ENCODE results near the gene XPO6.
"Not testable (repeated sequence)": the region's sequence is repeated elsewhere in the genome, so short reads cannot be mapped to it uniquely, and the experiment has no call there.

Gene XPO6

GRCh38 chr16:28211758-28212531 is at the start of gene XPO6:
TSS of gene XPO6 (minus strand) at chr16:28211965. CDS start at chr16:28211368, 597 bp downstream.
- Histone ChIP-seq H3K36me3 (ENCODE audit: control insufficient read depth, insufficient read depth, low read length, severe bottlenecking) (peaks cover 13% of the 10 kb centered on the region), H3K9ac (ENCODE audit: low read length) (peak within 1 kb of the TSS; percentile 93), H3K4me3 (ENCODE audit: low read length) (peak within 1 kb of the TSS; percentile 94), H3K9me3 (ENCODE audit: control insufficient read depth, low read length) (no peaks in the 10 kb centered on the region), H3K27me3 (replicated peaks; ENCODE audit: control insufficient read depth, insufficient read depth, low read length) (no peaks in the 10 kb centered on the region), H3K4me1 (ENCODE audit: control insufficient read depth, insufficient read depth, low read length) (peaks cover 16% of the 10 kb centered on the region)
- DNase-seq (ENCODE audit: low read depth): peak; percentile 98

GRCh38 chr16:28260193-28260592 is 48.4 kb upstream of the XPO6 start:
- H3K4me1 ChIP-seq (ENCODE audit: control insufficient read depth, insufficient read depth, low read length): no peaks in the 10 kb centered on the region
- no peak overlapping the region for H3K9ac ChIP-seq (ENCODE audit: low read length)
- DNase-seq (ENCODE audit: low read depth): no peak
- H3K9me3 ChIP-seq (ENCODE audit: control insufficient read depth, low read length): peaks cover 6% of the 10 kb centered on the region
- H3K27me3 ChIP-seq (replicated peaks; ENCODE audit: control insufficient read depth, insufficient read depth, low read length): peaks cover 60% of the 10 kb centered on the region
- H3K36me3 ChIP-seq (ENCODE audit: control insufficient read depth, insufficient read depth, low read length, severe bottlenecking): no peaks in the 10 kb centered on the region
- H3K4me3 ChIP-seq (ENCODE audit: low read length): no peak overlapping the region

- no peaks in the 10 kb centered on the region for H3K4me1 ChIP-seq (ENCODE audit: control insufficient read depth, insufficient read depth, low read length)
- peaks cover 64% of the 10 kb centered on the region for H3K27me3 ChIP-seq (replicated peaks; ENCODE audit: control insufficient read depth, insufficient read depth, low read length)
- no peak for DNase-seq (ENCODE audit: low read depth)
- H3K9me3 ChIP-seq (ENCODE audit: control insufficient read depth, low read length): peaks cover 6% of the 10 kb centered on the region
- H3K36me3 ChIP-seq (ENCODE audit: control insufficient read depth, insufficient read depth, low read length, severe bottlenecking): no peaks in the 10 kb centered on the region
- no peak overlapping the region for H3K9ac ChIP-seq (ENCODE audit: low read length)
- H3K4me3 ChIP-seq (ENCODE audit: low read length): no peak overlapping the region
Observed at GRCh38 chr16:28259781-28260150, 48.0 kb upstream of the XPO6 start.

GRCh38 chr16:28259091-28259780 is 47.5 kb upstream of the XPO6 start:
- H3K4me1 ChIP-seq (ENCODE audit: control insufficient read depth, insufficient read depth, low read length): no peaks in the 10 kb centered on the region
- H3K9ac ChIP-seq (ENCODE audit: low read length): no peak overlapping the region
- H3K27me3 ChIP-seq (replicated peaks; ENCODE audit: control insufficient read depth, insufficient read depth, low read length): peaks cover 64% of the 10 kb centered on the region
- H3K9me3 ChIP-seq (ENCODE audit: control insufficient read depth, low read length): peaks cover 6% of the 10 kb centered on the region
- no peaks in the 10 kb centered on the region for H3K36me3 ChIP-seq (ENCODE audit: control insufficient read depth, insufficient read depth, low read length, severe bottlenecking)
- no peak overlapping the region for H3K4me3 ChIP-seq (ENCODE audit: low read length)
- DNase-seq (ENCODE audit: low read depth): no peak

GRCh38 chr16:28258567-28258966 is 46.8 kb upstream of the XPO6 start:
- Histone ChIP-seq H3K36me3 (ENCODE audit: control insufficient read depth, insufficient read depth, low read length, severe bottlenecking) (no peaks in the 10 kb centered on the region), H3K27me3 (replicated peaks; ENCODE audit: control insufficient read depth, insufficient read depth, low read length) (peaks cover 64% of the 10 kb centered on the region), H3K9ac (ENCODE audit: low read length) (no peak overlapping the region), H3K4me1 (ENCODE audit: control insufficient read depth, insufficient read depth, low read length) (no peaks in the 10 kb centered on the region), H3K9me3 (ENCODE audit: control insufficient read depth, low read length) (peaks cover 6% of the 10 kb centered on the region), H3K4me3 (ENCODE audit: low read length) (peak overlapping the region; percentile 52)
- DNase-seq (ENCODE audit: low read depth): peak; percentile 38

GRCh38 chr16:28257256-28257655 is 45.5 kb upstream of the XPO6 start:
- Histone ChIP-seq H3K36me3 (ENCODE audit: control insufficient read depth, insufficient read depth, low read length, severe bottlenecking) (no peaks in the 10 kb centered on the region), H3K4me1 (ENCODE audit: control insufficient read depth, insufficient read depth, low read length) (no peaks in the 10 kb centered on the region), H3K9ac (ENCODE audit: low read length) (no peak overlapping the region), H3K4me3 (ENCODE audit: low read length) (no peak overlapping the region), H3K27me3 (replicated peaks; ENCODE audit: control insufficient read depth, insufficient read depth, low read length) (peaks cover 60% of the 10 kb centered on the region), H3K9me3 (ENCODE audit: control insufficient read depth, low read length) (peaks cover 10% of the 10 kb centered on the region)
- no peak for DNase-seq (ENCODE audit: low read depth)

GRCh38 chr16:28255838-28256237 is 44.1 kb upstream of the XPO6 start:
- no peak overlapping the region for H3K9ac ChIP-seq (ENCODE audit: low read length)
- H3K4me3 ChIP-seq (ENCODE audit: low read length): no peak overlapping the region
- H3K27me3 ChIP-seq (replicated peaks; ENCODE audit: control insufficient read depth, insufficient read depth, low read length): peaks cover 61% of the 10 kb centered on the region
- H3K36me3 ChIP-seq (ENCODE audit: control insufficient read depth, insufficient read depth, low read length, severe bottlenecking): no peaks in the 10 kb centered on the region
- H3K9me3 ChIP-seq (ENCODE audit: control insufficient read depth, low read length): peaks cover 12% of the 10 kb centered on the region
- H3K4me1 ChIP-seq (ENCODE audit: control insufficient read depth, insufficient read depth, low read length): no peaks in the 10 kb centered on the region
- no peak for DNase-seq (ENCODE audit: low read depth)

GRCh38 chr16:28254158-28254557 is 42.4 kb upstream of the XPO6 start:
- H3K36me3 ChIP-seq (ENCODE audit: control insufficient read depth, insufficient read depth, low read length, severe bottlenecking): no peaks in the 10 kb centered on the region
- H3K27me3 ChIP-seq (replicated peaks; ENCODE audit: control insufficient read depth, insufficient read depth, low read length): peaks cover 49% of the 10 kb centered on the region
- no peak overlapping the region for H3K9ac ChIP-seq (ENCODE audit: low read length)
- no peak overlapping the region for H3K4me3 ChIP-seq (ENCODE audit: low read length)
- no peak for DNase-seq (ENCODE audit: low read depth)
- H3K4me1 ChIP-seq (ENCODE audit: control insufficient read depth, insufficient read depth, low read length): no peaks in the 10 kb centered on the region
- peaks cover 12% of the 10 kb centered on the region for H3K9me3 ChIP-seq (ENCODE audit: control insufficient read depth, low read length)

- no peak overlapping the region for H3K9ac ChIP-seq (ENCODE audit: low read length)
- no peak overlapping the region for H3K4me3 ChIP-seq (ENCODE audit: low read length)
- H3K4me1 ChIP-seq (ENCODE audit: control insufficient read depth, insufficient read depth, low read length): no peaks in the 10 kb centered on the region
- DNase-seq (ENCODE audit: low read depth): no peak
- H3K27me3 ChIP-seq (replicated peaks; ENCODE audit: control insufficient read depth, insufficient read depth, low read length): peaks cover 35% of the 10 kb centered on the region
- H3K36me3 ChIP-seq (ENCODE audit: control insufficient read depth, insufficient read depth, low read length, severe bottlenecking): no peaks in the 10 kb centered on the region
- H3K9me3 ChIP-seq (ENCODE audit: control insufficient read depth, low read length): peaks cover 12% of the 10 kb centered on the region
Observed at GRCh38 chr16:28250999-28251398, 39.2 kb upstream of the XPO6 start.

- DNase-seq (ENCODE audit: low read depth); H3K36me3 ChIP-seq (ENCODE audit: control insufficient read depth, insufficient read depth, low read length, severe bottlenecking); H3K9ac ChIP-seq (ENCODE audit: low read length); H3K4me3 ChIP-seq (ENCODE audit: low read length); H3K4me1 ChIP-seq (ENCODE audit: control insufficient read depth, insufficient read depth, low read length): not testable (repeated sequence)
- Histone ChIP-seq H3K9me3 (ENCODE audit: control insufficient read depth, low read length) (peaks cover 12% of the 10 kb centered on the region), H3K27me3 (replicated peaks; ENCODE audit: control insufficient read depth, insufficient read depth, low read length) (peaks cover 31% of the 10 kb centered on the region)
Observed at GRCh38 chr16:28249483-28249882, 37.7 kb upstream of the XPO6 start.

- DNase-seq (ENCODE audit: low read depth): no peak
- Histone ChIP-seq H3K27me3 (replicated peaks; ENCODE audit: control insufficient read depth, insufficient read depth, low read length) (peaks cover 15% of the 10 kb centered on the region), H3K9ac (ENCODE audit: low read length) (no peak overlapping the region), H3K36me3 (ENCODE audit: control insufficient read depth, insufficient read depth, low read length, severe bottlenecking) (no peaks in the 10 kb centered on the region), H3K4me1 (ENCODE audit: control insufficient read depth, insufficient read depth, low read length) (no peaks in the 10 kb centered on the region), H3K9me3 (ENCODE audit: control insufficient read depth, low read length) (peaks cover 11% of the 10 kb centered on the region), H3K4me3 (ENCODE audit: low read length) (no peak overlapping the region)
Observed at GRCh38 chr16:28241924-28242323, 30.2 kb upstream of the XPO6 start.

Data from adipocyte (in vitro differentiated cells).